SK-N-MC (cell line): Measurements from ENCODE around the gene GPR139.

Experiments used
- EZH2 ChIP-seq: fragments of 200-600 bp; sonication (generic); IDR thresholded peaks from one replicate; pipeline ENCODE4 v1.6.1; 2017; ENCODE audit warnings: antibody characterized with exemption
- FOXP2 ChIP-seq: optimal IDR thresholded peaks from 2 replicates; pipeline ENCODE3; 2011; ENCODE audit warnings: mild to moderate bottlenecking, moderate library complexity; ENCODE audit not compliant: insufficient read depth; ENCODE audit errors: extremely low read length, control extremely low read depth
- POLR2AphosphoS5 ChIP-seq: IDR thresholded peaks from 2 replicates; pipeline ENCODE4 v1.6.1; 2012; ENCODE audit warnings: mild to moderate bottlenecking, low read depth, low read length, borderline replicate concordance

- TF ChIP-seq POLR2AphosphoS5 = no peak
- no peak for TF ChIP-seq EZH2
- no peak for TF ChIP-seq FOXP2
Measured at GRCh38 chr16:20104563-20105183, 31.0 kb upstream of the GPR139 start.
